Osteocyte (in vitro differentiated cells): ENCODE results near the gene SCAPER. TPM values are rescaled to one million over a fixed set of nuclear protein-coding genes. Genes with fewer than 3 reads are reported as not detected.

Experiments used
- DNase-seq: peaks from one replicate; pipeline ENCODE4 v3.0.0; 2021; ENCODE audit warnings: mixed read lengths; ENCODE audit not compliant: unreplicated experiment; ENCODE audit errors: extremely low spot score
- H3K27ac Mint-ChIP-seq: one replicate; pipeline ENCODE4 v1.8.0; 2021; ENCODE audit warnings: mild to moderate bottlenecking, mixed read lengths; ENCODE audit not compliant: unreplicated experiment
- H3K27me3 Mint-ChIP-seq: one replicate; pipeline ENCODE4 v1.8.0; 2021; ENCODE audit warnings: mixed read lengths; ENCODE audit not compliant: unreplicated experiment
- H3K36me3 Mint-ChIP-seq: one replicate; pipeline ENCODE4 v1.8.0; 2021; ENCODE audit warnings: mixed read lengths; ENCODE audit not compliant: unreplicated experiment
- H3K4me1 Mint-ChIP-seq: one replicate; pipeline ENCODE4 v1.8.0; 2021; ENCODE audit warnings: mixed read lengths; ENCODE audit not compliant: unreplicated experiment
- H3K4me3 Mint-ChIP-seq: one replicate; pipeline ENCODE4 v1.8.0; 2021; ENCODE audit warnings: mild to moderate bottlenecking, moderate library complexity, mixed read lengths; ENCODE audit not compliant: unreplicated experiment
- H3K9me3 Mint-ChIP-seq: one replicate; pipeline ENCODE4 v1.8.0; 2021; ENCODE audit warnings: mixed read lengths; ENCODE audit not compliant: unreplicated experiment
- total RNA-seq: library from RNA; stranded (reverse); gene quantifications from 2 replicates; pipeline ENCODE4 v1.2.1, GENCODE V29; 2021
- TF ChIP-seq, protein P1 (sequence below): fragments of 200-600 bp; sonication (generic); IDR thresholded peaks from 2 replicates; pipeline ENCODE4 v1.5.0; 2021; ENCODE audit warnings: antibody characterized with exemption, mild to moderate bottlenecking, moderate library complexity

SCAPER gene
- total RNA-seq, 1 donor from 2014 or later: 20.0 TPM

DNA sequence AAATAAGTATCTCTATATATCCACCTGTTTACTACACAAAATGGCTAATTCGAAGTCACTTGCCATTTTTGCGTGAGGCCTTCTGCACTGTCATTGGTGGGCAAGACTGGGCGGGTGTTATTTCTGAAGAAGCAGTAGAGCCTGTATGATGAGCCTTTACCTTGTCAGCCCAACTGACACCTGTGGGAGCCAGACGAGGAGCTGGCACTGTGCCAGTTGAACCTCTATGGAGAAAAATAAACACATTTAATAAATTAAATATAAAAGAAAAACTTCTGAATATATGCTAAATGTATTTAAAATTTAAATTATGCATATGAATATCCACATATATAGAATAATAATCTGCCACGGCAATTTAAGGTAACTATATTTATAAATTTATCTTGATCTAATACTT is 109.9 kb downstream of the SCAPER start:
- no peak overlapping the region for H3K27ac Mint-ChIP-seq

DNA sequence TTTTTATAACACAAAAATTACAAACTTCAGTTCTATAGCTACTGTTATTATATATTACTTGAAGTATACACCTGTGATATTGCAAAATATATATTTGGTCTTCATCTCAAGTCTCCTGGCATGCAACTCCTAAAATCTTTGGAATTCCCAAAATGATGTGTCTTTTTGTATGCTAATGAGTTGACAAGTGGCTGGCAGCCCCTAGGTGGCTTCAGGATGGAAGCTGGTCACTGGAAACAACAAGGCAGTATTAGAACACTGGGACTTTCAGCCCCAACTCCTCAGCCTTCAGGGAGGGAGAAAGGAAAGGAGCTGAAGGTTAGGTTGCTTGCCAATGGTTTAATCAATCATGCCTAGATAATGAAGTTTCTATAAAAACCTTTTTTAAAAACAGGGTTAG is 112.0 kb downstream of the SCAPER start:
- no peaks in the 10 kb centered on the region for H3K27me3 Mint-ChIP-seq
- H3K36me3 Mint-ChIP-seq: peaks cover 33% of the 10 kb centered on the region
- no peak overlapping the region for H3K27ac Mint-ChIP-seq
- TF ChIP-seq, protein P1, sequence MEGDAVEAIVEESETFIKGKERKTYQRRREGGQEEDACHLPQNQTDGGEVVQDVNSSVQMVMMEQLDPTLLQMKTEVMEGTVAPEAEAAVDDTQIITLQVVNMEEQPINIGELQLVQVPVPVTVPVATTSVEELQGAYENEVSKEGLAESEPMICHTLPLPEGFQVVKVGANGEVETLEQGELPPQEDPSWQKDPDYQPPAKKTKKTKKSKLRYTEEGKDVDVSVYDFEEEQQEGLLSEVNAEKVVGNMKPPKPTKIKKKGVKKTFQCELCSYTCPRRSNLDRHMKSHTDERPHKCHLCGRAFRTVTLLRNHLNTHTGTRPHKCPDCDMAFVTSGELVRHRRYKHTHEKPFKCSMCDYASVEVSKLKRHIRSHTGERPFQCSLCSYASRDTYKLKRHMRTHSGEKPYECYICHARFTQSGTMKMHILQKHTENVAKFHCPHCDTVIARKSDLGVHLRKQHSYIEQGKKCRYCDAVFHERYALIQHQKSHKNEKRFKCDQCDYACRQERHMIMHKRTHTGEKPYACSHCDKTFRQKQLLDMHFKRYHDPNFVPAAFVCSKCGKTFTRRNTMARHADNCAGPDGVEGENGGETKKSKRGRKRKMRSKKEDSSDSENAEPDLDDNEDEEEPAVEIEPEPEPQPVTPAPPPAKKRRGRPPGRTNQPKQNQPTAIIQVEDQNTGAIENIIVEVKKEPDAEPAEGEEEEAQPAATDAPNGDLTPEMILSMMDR: no peak
- H3K9me3 Mint-ChIP-seq: peaks cover 14% of the 10 kb centered on the region
- DNase-seq: no peak
- H3K4me1 Mint-ChIP-seq: no peaks in the 10 kb centered on the region
- H3K4me3 Mint-ChIP-seq: no peak overlapping the region

More for the DNA sequence above, 109.9 kb downstream of the SCAPER start:
- Mint-ChIP-seq H3K4me1 (no peaks in the 10 kb centered on the region), H3K27me3 (no peaks in the 10 kb centered on the region), H3K9me3 (peaks cover 14% of the 10 kb centered on the region), H3K36me3 (peaks cover 38% of the 10 kb centered on the region), H3K4me3 (no peak overlapping the region)
- no peak for DNase-seq
- TF ChIP-seq, protein P1: no peak

DNA sequence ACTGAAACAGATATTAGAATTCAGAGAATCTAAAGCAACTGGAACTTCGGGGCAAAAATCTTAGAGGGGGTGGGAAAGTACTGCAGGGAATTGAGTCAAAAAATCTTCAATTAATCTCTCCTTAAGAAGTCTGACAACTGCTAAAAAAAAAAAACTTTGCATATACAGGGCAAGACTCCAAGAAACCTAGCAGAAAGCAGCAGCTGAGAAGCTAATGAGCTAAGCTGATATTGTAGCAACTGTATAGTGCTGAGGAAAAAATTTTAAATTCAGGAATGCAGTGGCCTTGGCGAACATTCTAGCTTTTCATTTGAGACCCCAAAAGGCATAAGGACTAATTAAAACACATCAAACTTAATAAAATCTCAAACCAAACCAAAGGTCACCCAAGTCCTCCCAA is 113.6 kb downstream of the SCAPER start:
- H3K27me3 Mint-ChIP-seq: no peaks in the 10 kb centered on the region
- no peak overlapping the region for H3K27ac Mint-ChIP-seq
- peaks cover 14% of the 10 kb centered on the region for H3K9me3 Mint-ChIP-seq
- DNase-seq: no peak
- H3K36me3 Mint-ChIP-seq: peaks cover 29% of the 10 kb centered on the region
- H3K4me1 Mint-ChIP-seq: peaks cover 5% of the 10 kb centered on the region
- no peak overlapping the region for H3K4me3 Mint-ChIP-seq
- TF ChIP-seq, protein P1: no peak

DNA sequence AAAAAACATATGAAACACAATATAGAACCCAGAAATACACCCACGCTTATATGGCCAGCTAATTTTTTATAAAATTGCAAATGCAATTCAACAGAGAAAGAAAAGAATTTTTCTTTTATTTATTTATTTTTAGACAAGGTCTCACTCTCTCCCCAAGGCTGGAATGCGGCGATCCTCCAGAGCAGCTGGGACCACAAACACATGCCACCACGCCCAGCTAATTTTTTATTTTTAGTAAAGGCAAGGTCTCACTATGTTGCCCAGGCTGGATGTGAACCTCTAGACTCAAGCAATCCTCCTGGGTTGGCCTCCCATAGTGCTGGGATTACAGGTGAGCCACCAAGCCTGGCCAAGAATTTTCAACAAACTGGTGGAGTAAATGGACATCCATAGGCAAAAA is 117.9 kb downstream of the SCAPER start:
- DNase-seq: no peak
- Mint-ChIP-seq H3K27me3 (no peaks in the 10 kb centered on the region), H3K36me3 (peaks cover 34% of the 10 kb centered on the region), H3K4me3 (no peak overlapping the region), H3K4me1 (peaks cover 5% of the 10 kb centered on the region), H3K9me3 (peaks cover 26% of the 10 kb centered on the region), H3K27ac (no peak overlapping the region)
- TF ChIP-seq, protein P1: no peak

DNA sequence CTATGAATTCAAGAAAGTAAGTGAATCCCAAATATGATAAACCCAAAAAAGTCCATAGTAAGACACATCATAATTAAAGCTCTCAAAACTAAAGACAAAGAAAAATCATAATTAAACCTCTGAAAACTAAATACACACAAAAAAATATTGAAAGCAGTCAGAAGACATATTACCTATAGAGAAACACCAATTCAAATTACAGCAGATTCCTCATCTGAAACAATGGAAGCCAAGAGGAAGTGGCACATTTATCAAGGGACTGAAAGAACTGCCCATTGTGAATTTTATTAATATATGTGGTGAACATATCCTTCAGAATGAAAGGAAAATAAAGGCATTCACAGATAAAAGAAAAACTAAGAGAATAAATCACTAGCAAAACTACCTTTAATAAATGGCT is 128.2 kb downstream of the SCAPER start:
- peaks cover 22% of the 10 kb centered on the region for H3K9me3 Mint-ChIP-seq
- H3K27me3 Mint-ChIP-seq: no peaks in the 10 kb centered on the region
- no peaks in the 10 kb centered on the region for H3K4me1 Mint-ChIP-seq
- H3K4me3 Mint-ChIP-seq: no peak overlapping the region
- no peak overlapping the region for H3K27ac Mint-ChIP-seq
- TF ChIP-seq, protein P1: no peak
- DNase-seq: no peak
- H3K36me3 Mint-ChIP-seq: peaks cover 15% of the 10 kb centered on the region
